Karpas-422 (cell line): ENCODE data around the gene ARHGAP22. TPM values are rescaled to one million over a fixed set of nuclear protein-coding genes. Genes with fewer than 3 reads are reported as not detected.

ENCODE experiments used
- DNase-seq: peaks from one replicate; pipeline ENCODE4 v3.0.0-alpha.2; 2015
- H2AFZ ChIP-seq: fragments of 200-600 bp; sonication (generic); 2 replicates; pipeline ENCODE4 v1.6.1; 2014; ENCODE audit warnings: antibody characterized with exemption, low read length, mixed read lengths
- H3K27ac ChIP-seq: fragments of 200-600 bp; sonication (generic); 2 replicates; pipeline ENCODE4 v1.5.1; 2014; ENCODE audit warnings: mild to moderate bottlenecking, low read length, moderate library complexity
- H3K27me3 ChIP-seq: fragments of 200-600 bp; sonication (generic); 2 replicates; pipeline ENCODE4 v1.6.1; 2014; ENCODE audit warnings: low read length, mixed read lengths
- H3K36me3 ChIP-seq: fragments of 200-600 bp; sonication (generic); 2 replicates; pipeline ENCODE4 v1.6.1; 2014; ENCODE audit warnings: low read length, mixed read lengths; ENCODE audit not compliant: insufficient read depth
- H3K4me1 ChIP-seq: fragments of 200-600 bp; sonication (generic); 2 replicates; pipeline ENCODE4 v1.6.1; 2014; ENCODE audit warnings: mild to moderate bottlenecking, low read length, mixed read lengths
- H3K4me2 ChIP-seq: fragments of 200-600 bp; sonication (generic); 2 replicates; pipeline ENCODE4 v1.6.1; 2014; ENCODE audit warnings: low read length, low read depth, mild to moderate bottlenecking; ENCODE audit not compliant: poor library complexity, severe bottlenecking
- H3K4me3 ChIP-seq: fragments of 200-600 bp; sonication (generic); 2 replicates; pipeline ENCODE4 v1.5.1; 2014; ENCODE audit warnings: mild to moderate bottlenecking, antibody characterized with exemption, low read length, mixed read lengths
- H3K79me2 ChIP-seq: fragments of 200-600 bp; sonication (generic); 2 replicates; pipeline ENCODE4 v1.6.1; 2014; ENCODE audit warnings: mild to moderate bottlenecking, low read length, mixed read lengths
- H3K9ac ChIP-seq: fragments of 200-600 bp; sonication (generic); 2 replicates; pipeline ENCODE4 v1.6.0; 2014; ENCODE audit warnings: low read length
- H3K9me2 ChIP-seq: fragments of 200-600 bp; sonication (generic), shearing (Covaris generic); replicated peaks from 2 replicates; pipeline ENCODE4 v1.6.0; 2014; ENCODE audit warnings: mild to moderate bottlenecking, low read length, moderate library complexity; ENCODE audit not compliant: insufficient read depth
- H3K9me3 ChIP-seq: fragments of 300-700, 200-600 bp; sonication (generic); 2 replicates; pipeline ENCODE4 v1.6.1; 2014; ENCODE audit warnings: low read length, mixed read lengths
- H4K20me1 ChIP-seq: fragments of 200-600 bp; sonication (generic); 2 replicates; pipeline ENCODE4 v1.6.1; 2014; ENCODE audit warnings: mild to moderate bottlenecking, antibody characterized with exemption, low read length, low read depth; ENCODE audit not compliant: insufficient read depth
- total RNA-seq: library from RNA; depleted of rRNA; stranded (reverse); fragments of >200 nt; shearing (Covaris generic); gene quantifications from 2 replicates; pipeline ENCODE4 v1.2.3, GENCODE V29; 2014; ENCODE audit warnings: low replicate concordance

The ARHGAP22 gene
- total RNA-seq, 1 experiment from 2014 or later, result 0.07 TPM

GRCh38 chr10:48536916-48537890 lies 67.7 kb downstream of the ARHGAP22 start:
- H3K27ac ChIP-seq, result no peak overlapping the region
- H3K79me2 ChIP-seq, result no peaks in the 10 kb centered on the region
- no peak overlapping the region for H3K9ac ChIP-seq
- no peak overlapping the region for H3K4me2 ChIP-seq
- no peak for DNase-seq
- H3K4me1 ChIP-seq, result no peaks in the 10 kb centered on the region
- H3K9me3 ChIP-seq, result no peaks in the 10 kb centered on the region
- H2AFZ ChIP-seq, result no peak overlapping the region
- no peaks in the 10 kb centered on the region for H3K36me3 ChIP-seq
- no peak overlapping the region for H3K4me3 ChIP-seq
- H3K9me2 ChIP-seq, result no peaks in the 10 kb centered on the region
- H3K27me3 ChIP-seq, result no peaks in the 10 kb centered on the region
- no peaks in the 10 kb centered on the region for H4K20me1 ChIP-seq

- no peaks in the 10 kb centered on the region for H3K79me2 ChIP-seq
- H4K20me1 ChIP-seq, result no peaks in the 10 kb centered on the region
- H3K4me1 ChIP-seq, result no peaks in the 10 kb centered on the region
- no peak overlapping the region for H2AFZ ChIP-seq
- H3K9me3 ChIP-seq, result no peaks in the 10 kb centered on the region
- H3K9ac ChIP-seq, result no peak overlapping the region
- no peaks in the 10 kb centered on the region for H3K36me3 ChIP-seq
- no peak for DNase-seq
- no peak overlapping the region for H3K4me3 ChIP-seq
- no peaks in the 10 kb centered on the region for H3K9me2 ChIP-seq
- H3K27ac ChIP-seq, result no peak overlapping the region
- no peaks in the 10 kb centered on the region for H3K27me3 ChIP-seq
- H3K4me2 ChIP-seq, result no peak overlapping the region
Measured at GRCh38 chr10:48536156-48536500, 68.7 kb downstream of the ARHGAP22 start.

- H3K27ac ChIP-seq, result no peak overlapping the region
- no peaks in the 10 kb centered on the region for H3K4me1 ChIP-seq
- no peak overlapping the region for H3K4me2 ChIP-seq
- no peaks in the 10 kb centered on the region for H3K9me3 ChIP-seq
- no peaks in the 10 kb centered on the region for H3K27me3 ChIP-seq
- no peaks in the 10 kb centered on the region for H3K9me2 ChIP-seq
- H3K36me3 ChIP-seq, result no peaks in the 10 kb centered on the region
- no peak for DNase-seq
- H3K79me2 ChIP-seq, result no peaks in the 10 kb centered on the region
- H4K20me1 ChIP-seq, result no peaks in the 10 kb centered on the region
- no peak overlapping the region for H3K9ac ChIP-seq
- H3K4me3 ChIP-seq, result no peak overlapping the region
- H2AFZ ChIP-seq, result no peak overlapping the region
Measured at GRCh38 chr10:48535416-48536155, 69.3 kb downstream of the ARHGAP22 start.

- no peak for DNase-seq
- H3K27me3 ChIP-seq, result no peaks in the 10 kb centered on the region
Measured at GRCh38 chr10:48533951-48534720, 70.7 kb downstream of the ARHGAP22 start.

GRCh38 chr10:48533540-48533939 lies 71.3 kb downstream of the ARHGAP22 start:
- H3K9me3 ChIP-seq, result no peaks in the 10 kb centered on the region
- no peak overlapping the region for H3K27ac ChIP-seq
- no peaks in the 10 kb centered on the region for H3K4me1 ChIP-seq
- no peak for DNase-seq
- H3K9me2 ChIP-seq, result no peaks in the 10 kb centered on the region
- H3K36me3 ChIP-seq, result no peaks in the 10 kb centered on the region
- no peaks in the 10 kb centered on the region for H3K79me2 ChIP-seq
- no peaks in the 10 kb centered on the region for H3K27me3 ChIP-seq
- no peak overlapping the region for H3K4me2 ChIP-seq
- H3K9ac ChIP-seq, result no peak overlapping the region
- no peak overlapping the region for H3K4me3 ChIP-seq
- no peak overlapping the region for H2AFZ ChIP-seq
- H4K20me1 ChIP-seq, result no peaks in the 10 kb centered on the region

More at GRCh38 chr10:48533951-48534720, 70.7 kb downstream of the ARHGAP22 start:
- Histone ChIP-seq H3K79me2 (no peaks in the 10 kb centered on the region), H3K27ac (no peak overlapping the region), H3K4me3 (no peak overlapping the region), H4K20me1 (no peaks in the 10 kb centered on the region), H3K9me2 (no peaks in the 10 kb centered on the region), H3K9me3 (no peaks in the 10 kb centered on the region), H3K36me3 (no peaks in the 10 kb centered on the region), H3K4me1 (no peaks in the 10 kb centered on the region), H3K4me2 (no peak overlapping the region), H3K9ac (no peak overlapping the region), H2AFZ (no peak overlapping the region)

GRCh38 chr10:48531486-48531885 lies 73.4 kb downstream of the ARHGAP22 start:
- H3K27me3 ChIP-seq, result no peaks in the 10 kb centered on the region
- no peaks in the 10 kb centered on the region for H3K79me2 ChIP-seq
- H3K4me1 ChIP-seq, result no peaks in the 10 kb centered on the region
- no peak overlapping the region for H3K4me3 ChIP-seq
- no peak overlapping the region for H2AFZ ChIP-seq
- no peak overlapping the region for H3K9ac ChIP-seq
- H4K20me1 ChIP-seq, result no peaks in the 10 kb centered on the region
- H3K9me2 ChIP-seq, result no peaks in the 10 kb centered on the region
- no peak overlapping the region for H3K4me2 ChIP-seq
- no peak for DNase-seq
- H3K36me3 ChIP-seq, result no peaks in the 10 kb centered on the region
- H3K27ac ChIP-seq, result no peak overlapping the region
- no peaks in the 10 kb centered on the region for H3K9me3 ChIP-seq

- no peaks in the 10 kb centered on the region for H3K36me3 ChIP-seq
- no peak overlapping the region for H2AFZ ChIP-seq
- no peaks in the 10 kb centered on the region for H3K27me3 ChIP-seq
- no peaks in the 10 kb centered on the region for H4K20me1 ChIP-seq
- no peaks in the 10 kb centered on the region for H3K79me2 ChIP-seq
- no peaks in the 10 kb centered on the region for H3K4me1 ChIP-seq
- no peak overlapping the region for H3K4me3 ChIP-seq
- no peaks in the 10 kb centered on the region for H3K9me2 ChIP-seq
- DNase-seq, result no peak
- H3K27ac ChIP-seq, result no peak overlapping the region
- no peak overlapping the region for H3K9ac ChIP-seq
- H3K4me2 ChIP-seq, result no peak overlapping the region
- H3K9me3 ChIP-seq, result no peaks in the 10 kb centered on the region
Measured at GRCh38 chr10:48529331-48529730, 75.5 kb downstream of the ARHGAP22 start.

- Histone ChIP-seq H3K4me3 (no peak overlapping the region), H3K79me2 (no peaks in the 10 kb centered on the region), H3K4me1 (no peaks in the 10 kb centered on the region), H3K36me3 (no peaks in the 10 kb centered on the region), H2AFZ (no peak overlapping the region), H3K4me2 (no peak overlapping the region), H3K27me3 (no peaks in the 10 kb centered on the region), H4K20me1 (no peaks in the 10 kb centered on the region), H3K9ac (no peak overlapping the region), H3K27ac (no peak overlapping the region), H3K9me2 (no peaks in the 10 kb centered on the region), H3K9me3 (no peaks in the 10 kb centered on the region)
- no peak for DNase-seq
Measured at GRCh38 chr10:48527756-48528155, 77.1 kb downstream of the ARHGAP22 start.
